HCT116 (cell line): ENCODE data around the gene SGSM2.

ENCODE experiments used
- CBX3 ChIP-seq: IDR thresholded peaks from 2 replicates; pipeline ENCODE4 v1.6.1; 2012; ENCODE audit warnings: low read depth
- CTCF ChIP-seq, 3 experiments: fragments of 200-600 bp in 1 of 3; sonication (generic) in 1 of 3; IDR thresholded peaks in 2 of 3; conservative IDR thresholded peaks in 1 of 3; 2 replicates each; pipeline ENCODE4 v1.5.1; 2012 to 2017; ENCODE audit warnings: low read depth in 2 of 3, low read length in 2 of 3, antibody characterized with exemption in 1 of 3, borderline replicate concordance in 1 of 3, control low read depth in 1 of 3, mild to moderate bottlenecking in 1 of 3, mixed read lengths in 1 of 3, mixed run types in 1 of 3, moderate library complexity in 1 of 3; ENCODE audit not compliant: insufficient read depth in 1 of 3
- EZH2 ChIP-seq: fragments of 200-600 bp; sonication (generic); IDR thresholded peaks from 2 replicates; pipeline ENCODE4 v1.6.1; 2017; ENCODE audit warnings: antibody characterized with exemption, mixed run types
- POLR2AphosphoS5 ChIP-seq: IDR thresholded peaks from 2 replicates; pipeline ENCODE4 v1.6.1; 2011; ENCODE audit warnings: mild to moderate bottlenecking, low read depth, low read length, moderate library complexity
- TF ChIP-seq, protein P1 (sequence below): IDR thresholded peaks from 2 replicates; pipeline ENCODE4 v1.6.1; 2011; ENCODE audit warnings: mild to moderate bottlenecking, low read length, moderate library complexity; ENCODE audit not compliant: insufficient replicate concordance; ENCODE audit errors: extremely low read depth
- TF ChIP-seq, protein P2 (sequence below): IDR thresholded peaks from 2 replicates; pipeline ENCODE4 v1.6.1; 2012; ENCODE audit warnings: low read depth

DNA sequence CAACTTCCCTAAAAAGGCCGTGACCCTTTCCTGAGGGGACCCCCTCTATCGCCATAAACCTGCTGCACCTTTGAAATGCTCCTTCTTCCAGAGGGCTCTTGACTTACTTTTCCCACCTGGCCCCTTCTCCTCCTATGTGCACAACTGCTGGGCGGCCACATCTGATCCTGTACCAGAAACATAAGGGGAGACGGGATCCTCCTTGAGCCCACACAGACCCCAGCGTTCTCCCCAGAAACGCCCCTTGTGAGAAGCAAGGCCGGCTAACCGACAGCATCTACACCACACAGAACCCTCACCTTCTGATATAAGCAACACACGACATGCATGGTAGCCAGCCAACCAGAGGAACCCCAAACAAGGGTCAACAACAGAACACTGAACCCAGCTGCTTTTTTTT lies 77.8 kb downstream of the SGSM2 start:
- TF ChIP-seq POLR2AphosphoS5 (no peak), CTCF (IDR thresholded peaks at IDR 0.05 in 2 of 3, conservative IDR thresholded peaks at IDR 0.05 in 1 of 3; ENCODE audit: borderline replicate concordance in 1 of 3, insufficient read depth in 1 of 3, low read depth in 2 of 3, low read length in 2 of 3) (no peak), CBX3 (no peak), EZH2 (no peak)
- TF ChIP-seq, protein P1, sequence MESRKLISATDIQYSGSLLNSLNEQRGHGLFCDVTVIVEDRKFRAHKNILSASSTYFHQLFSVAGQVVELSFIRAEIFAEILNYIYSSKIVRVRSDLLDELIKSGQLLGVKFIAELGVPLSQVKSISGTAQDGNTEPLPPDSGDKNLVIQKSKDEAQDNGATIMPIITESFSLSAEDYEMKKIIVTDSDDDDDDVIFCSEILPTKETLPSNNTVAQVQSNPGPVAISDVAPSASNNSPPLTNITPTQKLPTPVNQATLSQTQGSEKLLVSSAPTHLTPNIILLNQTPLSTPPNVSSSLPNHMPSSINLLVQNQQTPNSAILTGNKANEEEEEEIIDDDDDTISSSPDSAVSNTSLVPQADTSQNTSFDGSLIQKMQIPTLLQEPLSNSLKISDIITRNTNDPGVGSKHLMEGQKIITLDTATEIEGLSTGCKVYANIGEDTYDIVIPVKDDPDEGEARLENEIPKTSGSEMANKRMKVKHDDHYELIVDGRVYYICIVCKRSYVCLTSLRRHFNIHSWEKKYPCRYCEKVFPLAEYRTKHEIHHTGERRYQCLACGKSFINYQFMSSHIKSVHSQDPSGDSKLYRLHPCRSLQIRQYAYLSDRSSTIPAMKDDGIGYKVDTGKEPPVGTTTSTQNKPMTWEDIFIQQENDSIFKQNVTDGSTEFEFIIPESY, result no peak
- TF ChIP-seq, protein P2, sequence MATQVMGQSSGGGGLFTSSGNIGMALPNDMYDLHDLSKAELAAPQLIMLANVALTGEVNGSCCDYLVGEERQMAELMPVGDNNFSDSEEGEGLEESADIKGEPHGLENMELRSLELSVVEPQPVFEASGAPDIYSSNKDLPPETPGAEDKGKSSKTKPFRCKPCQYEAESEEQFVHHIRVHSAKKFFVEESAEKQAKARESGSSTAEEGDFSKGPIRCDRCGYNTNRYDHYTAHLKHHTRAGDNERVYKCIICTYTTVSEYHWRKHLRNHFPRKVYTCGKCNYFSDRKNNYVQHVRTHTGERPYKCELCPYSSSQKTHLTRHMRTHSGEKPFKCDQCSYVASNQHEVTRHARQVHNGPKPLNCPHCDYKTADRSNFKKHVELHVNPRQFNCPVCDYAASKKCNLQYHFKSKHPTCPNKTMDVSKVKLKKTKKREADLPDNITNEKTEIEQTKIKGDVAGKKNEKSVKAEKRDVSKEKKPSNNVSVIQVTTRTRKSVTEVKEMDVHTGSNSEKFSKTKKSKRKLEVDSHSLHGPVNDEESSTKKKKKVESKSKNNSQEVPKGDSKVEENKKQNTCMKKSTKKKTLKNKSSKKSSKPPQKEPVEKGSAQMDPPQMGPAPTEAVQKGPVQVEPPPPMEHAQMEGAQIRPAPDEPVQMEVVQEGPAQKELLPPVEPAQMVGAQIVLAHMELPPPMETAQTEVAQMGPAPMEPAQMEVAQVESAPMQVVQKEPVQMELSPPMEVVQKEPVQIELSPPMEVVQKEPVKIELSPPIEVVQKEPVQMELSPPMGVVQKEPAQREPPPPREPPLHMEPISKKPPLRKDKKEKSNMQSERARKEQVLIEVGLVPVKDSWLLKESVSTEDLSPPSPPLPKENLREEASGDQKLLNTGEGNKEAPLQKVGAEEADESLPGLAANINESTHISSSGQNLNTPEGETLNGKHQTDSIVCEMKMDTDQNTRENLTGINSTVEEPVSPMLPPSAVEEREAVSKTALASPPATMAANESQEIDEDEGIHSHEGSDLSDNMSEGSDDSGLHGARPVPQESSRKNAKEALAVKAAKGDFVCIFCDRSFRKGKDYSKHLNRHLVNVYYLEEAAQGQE, result no peak
